ENCODE results near the gene NUP214. TPM values are rescaled to one million over a fixed set of nuclear protein-coding genes. Genes with fewer than 3 reads are reported as not detected.

NUP214 gene
- total RNA-seq, result 67.4 and 78.1 TPM in 2 replicates

- Mint-ChIP-seq H3K9me3 (no peaks in the 10 kb centered on the region), H3K27ac (peak within 1 kb of the TSS; percentile 94), H3K36me3 (ENCODE audit: low read depth) (peaks cover 37% of the 10 kb centered on the region), H3K4me1 (ENCODE audit: low read depth) (peaks cover 16% of the 10 kb centered on the region), H3K27me3 (ENCODE audit: low read depth) (no peaks in the 10 kb centered on the region), H3K4me3 (ENCODE audit: low read depth) (peak within 1 kb of the TSS; percentile 98)
- DNase-seq (ENCODE audit: low spot score), result peak; percentile 99
- intact Hi-C loops (cut with micrococcal nuclease), result loop anchor here (5.0 kb wide), 1 partner anchor 152 kb away; the partner anchor contains the start of gene FAM78A
Observed at GRCh38 chr9:131125288-131126058, at the start of gene NUP214. Gene NUP214, plus strand, starts transcription at chr9:131125586. Its CDS starts 119 bp downstream, at chr9:131125705.

GRCh38 chr9:131076347-131077195 lies 48.8 kb upstream of the NUP214 start:
- no peak overlapping the region for H3K27ac Mint-ChIP-seq
- no peaks in the 10 kb centered on the region for H3K4me1 Mint-ChIP-seq (ENCODE audit: low read depth)
- DNase-seq (ENCODE audit: low spot score), result no peak
- H3K9me3 Mint-ChIP-seq, result no peaks in the 10 kb centered on the region
- no peaks in the 10 kb centered on the region for H3K27me3 Mint-ChIP-seq (ENCODE audit: low read depth)
- H3K36me3 Mint-ChIP-seq (ENCODE audit: low read depth), result no peaks in the 10 kb centered on the region
- no peak overlapping the region for H3K4me3 Mint-ChIP-seq (ENCODE audit: low read depth)
- intact Hi-C loops (cut with micrococcal nuclease), result no loop called here

- Mint-ChIP-seq H3K4me1 (ENCODE audit: low read depth) (no peaks in the 10 kb centered on the region), H3K4me3 (ENCODE audit: low read depth) (no peak overlapping the region), H3K27ac (no peak overlapping the region), H3K36me3 (ENCODE audit: low read depth) (no peaks in the 10 kb centered on the region), H3K27me3 (ENCODE audit: low read depth) (no peaks in the 10 kb centered on the region), H3K9me3 (no peaks in the 10 kb centered on the region)
- DNase-seq (ENCODE audit: low spot score), result no peak
- intact Hi-C loops (cut with micrococcal nuclease), result no loop called here
Observed at GRCh38 chr9:131078427-131079366, 46.7 kb upstream of the NUP214 start.

GRCh38 chr9:131080589-131080988 lies 44.8 kb upstream of the NUP214 start:
- no peaks in the 10 kb centered on the region for H3K4me1 Mint-ChIP-seq (ENCODE audit: low read depth)
- intact Hi-C loops (cut with micrococcal nuclease), result no loop called here
- no peak overlapping the region for H3K27ac Mint-ChIP-seq
- no peaks in the 10 kb centered on the region for H3K36me3 Mint-ChIP-seq (ENCODE audit: low read depth)
- no peak for DNase-seq (ENCODE audit: low spot score)
- no peaks in the 10 kb centered on the region for H3K27me3 Mint-ChIP-seq (ENCODE audit: low read depth)
- H3K4me3 Mint-ChIP-seq (ENCODE audit: low read depth), result no peak overlapping the region
- no peaks in the 10 kb centered on the region for H3K9me3 Mint-ChIP-seq

GRCh38 chr9:131081868-131082267 lies 43.5 kb upstream of the NUP214 start:
- no peak overlapping the region for H3K27ac Mint-ChIP-seq
- intact Hi-C loops (cut with micrococcal nuclease), result no loop called here
- H3K4me1 Mint-ChIP-seq (ENCODE audit: low read depth), result no peaks in the 10 kb centered on the region
- no peaks in the 10 kb centered on the region for H3K27me3 Mint-ChIP-seq (ENCODE audit: low read depth)
- DNase-seq (ENCODE audit: low spot score), result no peak
- no peak overlapping the region for H3K4me3 Mint-ChIP-seq (ENCODE audit: low read depth)
- H3K36me3 Mint-ChIP-seq (ENCODE audit: low read depth), result no peaks in the 10 kb centered on the region
- H3K9me3 Mint-ChIP-seq, result no peaks in the 10 kb centered on the region

GRCh38 chr9:131082774-131083512 lies 42.4 kb upstream of the NUP214 start:
- no peaks in the 10 kb centered on the region for H3K36me3 Mint-ChIP-seq (ENCODE audit: low read depth)
- intact Hi-C loops (cut with micrococcal nuclease), result no loop called here
- H3K4me1 Mint-ChIP-seq (ENCODE audit: low read depth), result no peaks in the 10 kb centered on the region
- DNase-seq (ENCODE audit: low spot score), result no peak
- H3K9me3 Mint-ChIP-seq, result no peaks in the 10 kb centered on the region
- no peak overlapping the region for H3K27ac Mint-ChIP-seq
- H3K27me3 Mint-ChIP-seq (ENCODE audit: low read depth), result no peaks in the 10 kb centered on the region
- H3K4me3 Mint-ChIP-seq (ENCODE audit: low read depth), result no peak overlapping the region

GRCh38 chr9:131084661-131085369 lies 40.6 kb upstream of the NUP214 start:
- DNase-seq (ENCODE audit: low spot score), result no peak
- Mint-ChIP-seq H3K4me1 (ENCODE audit: low read depth) (no peaks in the 10 kb centered on the region), H3K9me3 (no peaks in the 10 kb centered on the region), H3K36me3 (ENCODE audit: low read depth) (no peaks in the 10 kb centered on the region), H3K4me3 (ENCODE audit: low read depth) (no peak overlapping the region), H3K27me3 (ENCODE audit: low read depth) (no peaks in the 10 kb centered on the region), H3K27ac (no peak overlapping the region)
- intact Hi-C loops (cut with micrococcal nuclease), result no loop called here

- Mint-ChIP-seq H3K4me3 (ENCODE audit: low read depth) (no peak overlapping the region), H3K36me3 (ENCODE audit: low read depth) (no peaks in the 10 kb centered on the region), H3K27ac (no peak overlapping the region), H3K9me3 (no peaks in the 10 kb centered on the region), H3K4me1 (ENCODE audit: low read depth) (no peaks in the 10 kb centered on the region), H3K27me3 (ENCODE audit: low read depth) (no peaks in the 10 kb centered on the region)
- intact Hi-C loops (cut with micrococcal nuclease), result no loop called here
- no peak for DNase-seq (ENCODE audit: low spot score)
Observed at GRCh38 chr9:131085370-131086122, 39.8 kb upstream of the NUP214 start.

- no peak for DNase-seq (ENCODE audit: low spot score)
- Mint-ChIP-seq H3K4me1 (ENCODE audit: low read depth) (no peaks in the 10 kb centered on the region), H3K27ac (no peak overlapping the region), H3K36me3 (ENCODE audit: low read depth) (no peaks in the 10 kb centered on the region), H3K4me3 (ENCODE audit: low read depth) (no peak overlapping the region), H3K9me3 (no peaks in the 10 kb centered on the region), H3K27me3 (ENCODE audit: low read depth) (no peaks in the 10 kb centered on the region)
- intact Hi-C loops (cut with micrococcal nuclease), result no loop called here
Observed at GRCh38 chr9:131087354-131087893, 38.0 kb upstream of the NUP214 start.

- DNase-seq (ENCODE audit: low spot score), result no peak
- H3K4me3 Mint-ChIP-seq (ENCODE audit: low read depth), result no peak overlapping the region
- intact Hi-C loops (cut with micrococcal nuclease), result no loop called here
- no peaks in the 10 kb centered on the region for H3K36me3 Mint-ChIP-seq (ENCODE audit: low read depth)
- peaks cover 13% of the 10 kb centered on the region for H3K27me3 Mint-ChIP-seq (ENCODE audit: low read depth)
- no peaks in the 10 kb centered on the region for H3K4me1 Mint-ChIP-seq (ENCODE audit: low read depth)
- no peaks in the 10 kb centered on the region for H3K9me3 Mint-ChIP-seq
- no peak overlapping the region for H3K27ac Mint-ChIP-seq
Observed at GRCh38 chr9:131090025-131090787, 35.2 kb upstream of the NUP214 start.

All from activated T-helper 2 cell treated with anti-CD3 and anti-CD28 coated beads, Interferon-gamma antibody, Interleukin-2, Interleukin-4, amounts not matched to agents 10 μg/mL and 5 μg/mL and 100 μg/mL, durations not matched to agents 14 hours and 24 hours and 36 hours (primary cell).